Stimulated activated CD4-positive, alpha-beta T cell treated with anti-CD3 and anti-CD28 coated beads, Interleukin-1b, Interleukin-23, amount 100 ng/mL, for 24 hours (primary cell): ENCODE results near the gene IGFLR1.

ENCODE experiments used
- DNase-seq, 4 experiments: peaks; one replicate each; pipeline ENCODE4 v3.0.0-alpha.2; 2020; ENCODE audit warnings: low read depth in 4 of 4, low spot score in 1 of 4

Gene IGFLR1

GRCh38 chr19:35740423-35741202 lies 1.6 kb downstream of the IGFLR1 start:
- peak in 3 of 4 experiments; percentile 89 to 96 (median 93) for DNase-seq

GRCh38 chr19:35740108-35740422 lies 2.2 kb downstream of the IGFLR1 start:
- DNase-seq: peak in 1 of 4 experiments; percentile 30

GRCh38 chr19:35739275-35740107 lies 2.8 kb downstream of the IGFLR1 start:
- no peak for DNase-seq

GRCh38 chr19:35738887-35739229 lies 3.4 kb downstream of the IGFLR1 start:
- no peak for DNase-seq

GRCh38 chr19:35738021-35738886 lies 4.0 kb downstream of the IGFLR1 start:
- no peak for DNase-seq

GRCh38 chr19:35736913-35737886 lies 5.1 kb downstream of the IGFLR1 start:
- no peak for DNase-seq

- no peak for DNase-seq
Measured at GRCh38 chr19:35734889-35735288, 7.4 kb downstream of the IGFLR1 start.

GRCh38 chr19:35734273-35734672 lies 8.0 kb downstream of the IGFLR1 start:
- no peak for DNase-seq

GRCh38 chr19:35733180-35734125 lies 8.8 kb downstream of the IGFLR1 start:
- DNase-seq: no peak

- DNase-seq: no peak
Measured at GRCh38 chr19:35732540-35733179, 9.6 kb downstream of the IGFLR1 start.

- DNase-seq: no peak
Measured at GRCh38 chr19:35731779-35732405, 10.4 kb downstream of the IGFLR1 start.

- no peak for DNase-seq
Measured at GRCh38 chr19:35731353-35731752, 10.9 kb downstream of the IGFLR1 start.

- no peak for DNase-seq
Measured at GRCh38 chr19:35730326-35730725, 11.9 kb downstream of the IGFLR1 start.

- DNase-seq: no peak
Measured at GRCh38 chr19:35729763-35730162, 12.5 kb downstream of the IGFLR1 start.

GRCh38 chr19:35729021-35729420 lies 13.2 kb downstream of the IGFLR1 start:
- no peak for DNase-seq

- no peak for DNase-seq
Measured at GRCh38 chr19:35727956-35728706, 14.1 kb downstream of the IGFLR1 start.

- no peak for DNase-seq
Measured at GRCh38 chr19:35727053-35727955, 14.9 kb downstream of the IGFLR1 start.
